CD4-positive, CD25-positive, alpha-beta regulatory T cell (primary cell): ENCODE results near the gene VIL1. TPM values are rescaled to one million over a fixed set of nuclear protein-coding genes. Genes with fewer than 3 reads are reported as not detected.

Experiments
- ATAC-seq, 2 donors: fragments of 150-1000 bp; cut with Tn5 transposase; one replicate each; pipeline ENCODE4 v1.10.0; 2021; ENCODE audit warnings: low read depth in 2 of 2, moderate number of reproducible peaks in 2 of 2, moderate library complexity in 1 of 2
- DNase-seq, 3 donors: peaks; one replicate each; pipeline versions ENCODE4 v3.0.0 to v3.0.0-alpha.2; 2012 to 2022; ENCODE audit warnings: mixed read lengths in 1 of 3
- H3K27ac ChIP-seq: one replicate; pipeline ENCODE4 v1.7.0; 2013; ENCODE audit warnings: mild to moderate bottlenecking, low read length; ENCODE audit not compliant: insufficient read depth, poor library complexity, severe bottlenecking
- H3K27me3 ChIP-seq: one replicate; pipeline ENCODE4 v1.7.0; 2013; ENCODE audit warnings: low read length; ENCODE audit not compliant: control insufficient read depth, insufficient read depth
- H3K36me3 ChIP-seq: one replicate; pipeline ENCODE4 v1.7.0; 2013; ENCODE audit warnings: mild to moderate bottlenecking, low read length, moderate library complexity; ENCODE audit not compliant: control insufficient read depth, insufficient read depth
- H3K4me1 ChIP-seq: 2 replicates; pipeline ENCODE4 v1.7.0; 2013; ENCODE audit warnings: mild to moderate bottlenecking, low read length; ENCODE audit not compliant: insufficient read depth, control insufficient read depth, poor library complexity, severe bottlenecking
- H3K4me3 ChIP-seq: one replicate; pipeline ENCODE4 v1.7.0; 2013; ENCODE audit warnings: low read depth, mild to moderate bottlenecking, low read length, moderate library complexity
- H3K9me3 ChIP-seq, 2 experiments: 1 replicate in 1 of 2; 2 replicates in 1 of 2; pipeline ENCODE4 v1.7.0; 2013; ENCODE audit warnings: low read length in 2 of 2, mild to moderate bottlenecking in 1 of 2, moderate library complexity in 1 of 2; ENCODE audit not compliant: control insufficient read depth in 2 of 2
- H3K27ac Mint-ChIP-seq, 3 donors: one replicate each; pipeline ENCODE4 v1.8.0; 2020 to 2022; ENCODE audit warnings: mild to moderate bottlenecking in 3 of 3, mixed read lengths in 3 of 3, moderate library complexity in 2 of 3
- H3K27me3 Mint-ChIP-seq: one replicate; pipeline ENCODE4 v1.8.0; 2022; ENCODE audit warnings: mild to moderate bottlenecking, mixed read lengths
- H3K36me3 Mint-ChIP-seq: one replicate; pipeline ENCODE4 v1.8.0; 2020; ENCODE audit warnings: mixed read lengths
- H3K4me1 Mint-ChIP-seq, 4 donors: one replicate each; pipeline ENCODE4 v1.8.0; 2020 to 2022; ENCODE audit warnings: mixed read lengths in 4 of 4, mild to moderate bottlenecking in 1 of 4
- H3K4me3 Mint-ChIP-seq, 4 donors: one replicate each; pipeline ENCODE4 v1.8.0; 2020 to 2022; ENCODE audit warnings: mild to moderate bottlenecking in 4 of 4, mixed read lengths in 4 of 4, moderate library complexity in 3 of 4
- H3K9me3 Mint-ChIP-seq, 7 donors: one replicate each; pipeline ENCODE4 v1.8.0; 2020 to 2022; ENCODE audit warnings: mixed read lengths in 7 of 7, mild to moderate bottlenecking in 3 of 7, moderate library complexity in 2 of 7
- polyA plus RNA-seq, 4 donors: library from polyadenylated mRNA; unstranded; fragments of 300-500 nt; fragmentation: Illumina TruSeq; gene quantifications; one replicate each; pipeline ENCODE4 v1.2.3, GENCODE V29; 2021
- total RNA-seq: library from RNA; stranded (reverse); gene quantifications from one replicate; pipeline ENCODE4 v1.2.3, GENCODE V29; 2022

The VIL1 gene
- total and polyA plus RNA-seq, 5 donors from 2014 or later: 0.08 to 2.1 (median 0.18) TPM; not detected in 1

- no peaks in the 10 kb centered on the region for H3K4me1 ChIP-seq
- Mint-ChIP-seq H3K4me1 (peaks cover 0 to 8% (median 3%) of the 10 kb centered on the region in 4 donors), H3K4me3 (no peak overlapping the region), H3K36me3 (peaks cover 45% of the 10 kb centered on the region), H3K9me3 (no peaks in the 10 kb centered on the region), H3K27me3 (no peaks in the 10 kb centered on the region), H3K27ac (peak overlapping the region in 1 of 3 donors; percentile 25)
- no peak for DNase-seq
- peaks cover 56% of the 10 kb centered on the region for H3K36me3 ChIP-seq
- ATAC-seq: no peak
- H3K27ac ChIP-seq: no peak overlapping the region
- no peaks in the 10 kb centered on the region for H3K27me3 ChIP-seq
- no peaks in the 10 kb centered on the region for H3K9me3 ChIP-seq
- no peak overlapping the region for H3K4me3 ChIP-seq
Observed at GRCh38 chr2:218474527-218474926, 55.6 kb downstream of the VIL1 start.

DNA sequence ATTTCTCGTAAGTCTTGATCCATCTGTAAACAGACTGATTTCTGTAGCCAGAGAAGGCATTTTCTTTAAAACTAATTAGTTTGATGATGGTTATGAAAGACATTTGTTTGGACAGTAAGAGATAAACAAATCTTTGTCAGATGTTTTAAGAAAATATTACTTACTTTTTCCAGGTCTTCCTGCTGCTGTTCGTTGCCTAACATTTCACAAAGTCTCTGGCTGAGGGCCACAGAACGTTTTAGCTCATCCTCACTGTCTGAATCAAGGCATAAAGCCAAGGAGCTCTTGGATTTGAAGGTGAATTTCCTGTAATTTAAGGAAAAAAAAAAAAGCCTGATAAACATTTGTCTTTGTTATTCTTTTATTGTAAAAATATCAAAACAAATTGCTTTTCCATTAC is 57.8 kb downstream of the VIL1 start:
- no peak overlapping the region for H3K27ac ChIP-seq
- no peak overlapping the region for H3K4me3 ChIP-seq
- no peaks in the 10 kb centered on the region for H3K27me3 ChIP-seq
- H3K4me1 ChIP-seq: no peaks in the 10 kb centered on the region
- H3K36me3 ChIP-seq: peaks cover 71% of the 10 kb centered on the region
- H3K9me3 ChIP-seq: no peaks in the 10 kb centered on the region
- no peak for DNase-seq
- peaks cover 0 to 6% (median 1%) of the 10 kb centered on the region in 4 donors for H3K4me1 Mint-ChIP-seq
- no peak overlapping the region for H3K27ac Mint-ChIP-seq
- H3K27me3 Mint-ChIP-seq: no peaks in the 10 kb centered on the region
- no peak for ATAC-seq
- H3K36me3 Mint-ChIP-seq: peaks cover 38% of the 10 kb centered on the region
- H3K9me3 Mint-ChIP-seq: no peaks in the 10 kb centered on the region
- H3K4me3 Mint-ChIP-seq: no peak overlapping the region

DNA sequence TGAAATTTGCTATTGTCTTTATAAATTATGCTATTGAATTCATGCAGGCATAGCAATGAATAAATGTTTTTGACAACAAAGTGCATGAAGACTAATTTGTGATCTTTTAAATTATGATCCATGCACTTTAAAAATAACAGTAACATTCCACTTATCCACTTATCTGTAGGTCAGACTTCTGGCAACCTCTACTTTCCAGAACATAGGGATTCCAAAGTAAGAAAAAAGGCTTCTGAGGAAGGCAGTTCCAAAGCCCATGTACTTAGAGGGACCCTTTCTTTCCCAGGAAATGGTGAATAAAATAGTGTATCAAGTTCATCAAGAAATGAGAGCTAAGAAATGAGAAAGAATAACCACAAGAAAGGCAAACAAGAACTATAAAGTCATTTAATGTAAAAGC is 58.3 kb downstream of the VIL1 start:
- Histone ChIP-seq H3K9me3 (no peaks in the 10 kb centered on the region), H3K36me3 (peaks cover 72% of the 10 kb centered on the region), H3K27ac (no peak overlapping the region), H3K4me3 (no peak overlapping the region), H3K4me1 (no peaks in the 10 kb centered on the region), H3K27me3 (no peaks in the 10 kb centered on the region)
- no peak overlapping the region for H3K4me3 Mint-ChIP-seq
- H3K27ac Mint-ChIP-seq: no peak overlapping the region
- no peak for DNase-seq
- peaks cover 0 to 3% (median 1%) of the 10 kb centered on the region in 4 donors for H3K4me1 Mint-ChIP-seq
- peaks cover 38% of the 10 kb centered on the region for H3K36me3 Mint-ChIP-seq
- no peaks in the 10 kb centered on the region for H3K27me3 Mint-ChIP-seq
- ATAC-seq: no peak
- H3K9me3 Mint-ChIP-seq: no peaks in the 10 kb centered on the region

DNA sequence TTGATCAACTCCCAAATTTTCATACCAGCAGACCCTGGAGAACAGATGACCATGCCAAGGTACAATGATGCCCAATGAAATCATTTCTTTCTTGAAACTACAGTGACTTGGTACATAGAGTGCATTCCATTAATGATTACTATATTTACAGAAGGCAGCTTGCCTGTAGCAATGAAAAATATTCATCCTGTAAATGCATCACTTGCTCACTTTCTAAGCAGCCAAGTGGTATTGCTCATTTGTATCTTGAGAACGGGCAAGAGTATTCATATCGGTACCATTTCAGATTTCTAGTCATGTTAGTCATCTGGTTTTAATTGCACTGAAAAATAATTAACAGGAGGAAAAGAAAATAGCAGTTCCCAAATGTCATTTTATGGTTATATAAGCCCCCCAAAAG is 59.6 kb downstream of the VIL1 start:
- H3K4me3 Mint-ChIP-seq: no peak overlapping the region
- no peaks in the 10 kb centered on the region for H3K27me3 Mint-ChIP-seq
- H3K4me1 ChIP-seq: peaks cover 4% of the 10 kb centered on the region
- no peaks in the 10 kb centered on the region for H3K9me3 ChIP-seq
- H3K4me3 ChIP-seq: no peak overlapping the region
- DNase-seq (no peak), ATAC-seq (no peak)
- H3K36me3 Mint-ChIP-seq: peaks cover 30% of the 10 kb centered on the region
- no peaks in the 10 kb centered on the region for H3K27me3 ChIP-seq
- no peaks in the 10 kb centered on the region for H3K9me3 Mint-ChIP-seq
- no peak overlapping the region for H3K27ac ChIP-seq
- H3K36me3 ChIP-seq: peaks cover 65% of the 10 kb centered on the region
- peaks cover 5 to 11% (median 9%) of the 10 kb centered on the region in 4 donors for H3K4me1 Mint-ChIP-seq
- no peak overlapping the region for H3K27ac Mint-ChIP-seq

DNA sequence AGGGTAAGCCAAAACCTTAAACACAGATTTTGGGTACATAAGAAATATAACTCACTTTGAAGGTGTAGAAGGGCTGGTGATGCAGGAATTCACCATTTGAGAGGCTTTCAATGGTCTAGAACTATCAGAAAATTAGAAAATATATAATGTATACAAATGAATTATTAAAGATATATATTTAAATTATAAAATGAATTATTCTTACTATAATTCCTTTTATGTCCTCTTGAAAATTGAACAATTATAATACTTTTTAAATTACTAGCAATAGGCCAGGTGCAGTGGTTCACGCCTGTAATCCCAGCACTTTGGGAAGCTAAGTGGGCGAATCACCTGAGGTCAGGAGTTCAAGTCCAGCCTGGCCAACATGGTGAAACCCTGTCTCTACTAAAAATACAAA is 60.7 kb downstream of the VIL1 start:
- peak overlapping the region in 1 of 3 donors; percentile 25 for H3K27ac Mint-ChIP-seq
- no peaks in the 10 kb centered on the region for H3K27me3 Mint-ChIP-seq
- ATAC-seq (no peak), DNase-seq (no peak)
- Histone ChIP-seq H3K4me3 (no peak overlapping the region), H3K36me3 (peaks cover 56% of the 10 kb centered on the region), H3K27me3 (no peaks in the 10 kb centered on the region), H3K4me1 (peaks cover 4% of the 10 kb centered on the region), H3K9me3 (no peaks in the 10 kb centered on the region), H3K27ac (no peak overlapping the region)
- no peak overlapping the region for H3K4me3 Mint-ChIP-seq
- peaks cover 5 to 15% (median 11%) of the 10 kb centered on the region in 4 donors for H3K4me1 Mint-ChIP-seq
- peaks cover 26% of the 10 kb centered on the region for H3K36me3 Mint-ChIP-seq
- H3K9me3 Mint-ChIP-seq: no peaks in the 10 kb centered on the region

GRCh38 chr2:218482651-218483050 is 63.7 kb downstream of the VIL1 start:
- H3K27ac ChIP-seq: no peak overlapping the region
- H3K4me1 Mint-ChIP-seq: peaks cover 10 to 15% (median 13%) of the 10 kb centered on the region in 4 donors
- H3K27me3 Mint-ChIP-seq: no peaks in the 10 kb centered on the region
- H3K27me3 ChIP-seq: no peaks in the 10 kb centered on the region
- H3K9me3 ChIP-seq: no peaks in the 10 kb centered on the region
- no peak overlapping the region for H3K4me3 Mint-ChIP-seq
- peaks cover 55% of the 10 kb centered on the region for H3K36me3 ChIP-seq
- ATAC-seq: no peak
- no peak overlapping the region for H3K4me3 ChIP-seq
- peak overlapping the region in 2 of 3 donors; percentile 64 to 66 for H3K27ac Mint-ChIP-seq
- peaks cover 35% of the 10 kb centered on the region for H3K36me3 Mint-ChIP-seq
- H3K4me1 ChIP-seq: peaks cover 4% of the 10 kb centered on the region
- no peaks in the 10 kb centered on the region for H3K9me3 Mint-ChIP-seq
- DNase-seq: no peak

DNA sequence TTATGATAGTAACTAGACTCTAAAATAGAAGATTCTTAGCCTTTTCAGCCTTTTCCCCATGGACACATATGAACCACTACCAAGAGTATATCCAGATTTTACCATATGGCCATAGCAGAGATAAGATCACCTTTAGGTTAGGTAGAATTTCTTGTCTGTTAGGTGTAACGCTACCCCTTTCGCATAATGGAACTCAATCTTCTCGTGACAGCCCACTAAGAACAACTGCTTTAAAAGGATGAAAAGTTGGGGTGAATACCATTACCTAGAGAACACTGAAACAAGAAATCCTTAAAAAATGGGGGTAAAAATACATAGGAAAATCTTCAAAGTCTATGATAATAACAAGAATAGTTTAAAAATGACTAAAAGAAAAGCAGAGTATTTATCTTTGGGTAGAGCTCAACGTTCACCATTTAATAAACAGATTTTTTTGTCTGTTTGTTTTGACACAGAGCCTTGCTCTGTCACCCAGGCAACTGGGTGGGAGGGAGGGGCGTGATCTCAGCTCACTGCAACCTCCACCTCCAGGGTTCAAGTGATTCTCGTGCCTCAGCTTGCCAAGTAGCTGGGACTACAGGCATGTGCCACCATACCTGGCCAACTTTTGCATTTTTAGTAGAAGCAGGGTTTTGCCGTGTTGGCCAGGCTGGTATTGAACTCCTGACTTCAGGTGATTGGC is 67.2 kb downstream of the VIL1 start:
- H3K27ac ChIP-seq: no peak overlapping the region
- H3K4me1 ChIP-seq: peaks cover 4% of the 10 kb centered on the region
- no peak overlapping the region for H3K4me3 Mint-ChIP-seq
- peaks cover 54% of the 10 kb centered on the region for H3K36me3 ChIP-seq
- no peaks in the 10 kb centered on the region for H3K27me3 ChIP-seq
- H3K4me1 Mint-ChIP-seq: peaks cover 10 to 15% (median 13%) of the 10 kb centered on the region in 4 donors
- H3K27me3 Mint-ChIP-seq: no peaks in the 10 kb centered on the region
- H3K27ac Mint-ChIP-seq: peak overlapping the region in 2 of 3 donors; percentile 15 to 44
- ATAC-seq (no peak), DNase-seq (no peak)
- no peaks in the 10 kb centered on the region for H3K9me3 ChIP-seq
- peaks cover 37% of the 10 kb centered on the region for H3K36me3 Mint-ChIP-seq
- no peaks in the 10 kb centered on the region for H3K9me3 Mint-ChIP-seq
- H3K4me3 ChIP-seq: no peak overlapping the region

DNA sequence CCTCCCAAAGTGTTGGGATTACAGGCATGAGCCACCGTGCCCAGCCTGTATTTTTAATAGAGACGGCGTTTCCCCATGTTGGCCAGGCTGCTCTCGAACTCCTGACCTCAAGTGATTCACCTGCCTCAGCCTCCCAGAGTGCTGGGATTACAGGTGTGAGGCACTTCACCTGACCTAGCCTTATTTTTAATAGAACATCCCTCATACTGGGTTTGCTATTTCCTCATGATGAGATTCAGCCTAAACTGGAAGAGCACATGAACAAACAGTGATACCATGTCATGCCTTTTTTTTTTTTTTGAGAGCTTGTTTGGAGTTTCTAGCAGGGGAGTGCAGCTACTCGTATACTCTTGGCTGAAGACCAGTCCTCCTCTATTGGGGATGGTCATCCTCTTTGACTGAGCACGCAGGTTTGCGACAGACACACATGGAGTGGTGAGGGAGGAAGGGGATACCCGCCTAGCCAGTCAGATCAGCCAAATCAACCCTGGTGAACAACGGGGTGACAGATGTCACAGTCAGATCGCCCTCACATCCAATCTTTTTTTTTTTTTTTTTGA is 81.7 kb downstream of the VIL1 start:
- Histone ChIP-seq H3K4me3 (no peak overlapping the region), H3K36me3 (peaks cover 27% of the 10 kb centered on the region), H3K27ac (no peak overlapping the region), H3K4me1 (no peaks in the 10 kb centered on the region), H3K27me3 (no peaks in the 10 kb centered on the region), H3K9me3 (no peaks in the 10 kb centered on the region)
- DNase-seq (no peak), ATAC-seq (no peak)
- Mint-ChIP-seq H3K27me3 (no peaks in the 10 kb centered on the region), H3K36me3 (peaks cover 47% of the 10 kb centered on the region), H3K9me3 (no peaks in the 10 kb centered on the region), H3K27ac (peak overlapping the region in 2 of 3 donors; percentile 32 to 75), H3K4me3 (no peak overlapping the region), H3K4me1 (peaks cover 0 to 7% (median 3%) of the 10 kb centered on the region in 4 donors)
